Activated CD8-positive, alpha-beta memory T cell treated with anti-CD3 and anti-CD28 coated beads for 48 hours (primary cell): Measurements from ENCODE around the gene POLRMT.
"Not testable (repeated sequence)": the region's sequence is repeated elsewhere in the genome, so short reads cannot be mapped to it uniquely, and the experiment has no call there.

Source experiments
- DNase-seq, 3 experiments: peaks; one replicate each; pipeline ENCODE4 v3.0.0-alpha.2; 2020; ENCODE audit warnings: low read depth in 2 of 3, low spot score in 2 of 3

POLRMT gene

DNA sequence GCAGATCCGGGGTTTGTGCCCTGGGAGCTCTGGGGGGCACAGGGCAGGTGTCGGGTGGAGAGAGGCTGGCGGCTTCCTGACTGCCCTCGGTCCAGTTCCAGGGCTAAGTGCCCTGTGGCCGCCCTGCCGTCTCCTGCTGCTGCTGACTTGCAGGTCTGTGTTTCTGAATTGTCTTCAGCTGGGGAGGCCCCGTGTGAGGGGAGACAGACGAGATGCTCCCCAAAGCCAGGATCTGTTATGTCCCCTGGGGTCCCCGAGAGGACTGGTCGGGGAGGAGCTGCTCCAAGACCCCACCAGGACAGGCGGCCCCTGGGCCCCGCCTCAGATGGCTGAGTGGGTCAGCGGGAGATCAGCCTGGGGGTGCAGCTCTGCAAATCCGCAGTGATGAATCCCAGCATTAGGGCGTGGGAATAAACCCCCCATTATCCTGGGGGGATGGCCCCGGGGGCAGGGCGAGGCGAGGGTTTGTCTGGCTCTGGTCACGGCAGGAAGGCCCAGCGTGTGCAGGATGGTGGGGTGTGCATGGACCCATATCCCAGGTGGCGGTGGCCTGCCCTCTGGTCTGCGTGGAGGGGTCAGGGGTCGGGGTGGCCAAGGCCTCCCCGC is 39.0 kb downstream of the POLRMT start:
- no peak for DNase-seq

DNA sequence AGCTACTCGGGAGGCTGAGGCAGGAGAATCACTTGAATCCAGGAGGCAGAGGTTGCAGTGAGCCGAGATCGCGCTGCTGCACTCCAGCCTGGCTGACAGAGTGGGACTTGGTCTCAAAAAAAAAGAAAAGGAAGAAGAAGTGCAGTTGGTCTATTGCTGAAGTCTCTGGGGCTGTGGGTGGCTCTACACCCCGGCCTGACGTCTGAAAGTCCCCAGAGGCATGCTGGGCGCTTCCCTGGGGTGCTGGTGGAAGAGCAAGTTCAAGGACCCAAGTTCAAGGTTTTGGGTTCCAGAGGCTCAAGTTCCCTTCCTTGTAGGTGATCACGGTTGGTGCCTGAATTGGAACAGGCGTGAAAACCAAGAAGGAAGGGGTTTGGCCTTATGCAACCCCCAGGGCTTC is 39.8 kb downstream of the POLRMT start:
- DNase-seq: no peak

DNA sequence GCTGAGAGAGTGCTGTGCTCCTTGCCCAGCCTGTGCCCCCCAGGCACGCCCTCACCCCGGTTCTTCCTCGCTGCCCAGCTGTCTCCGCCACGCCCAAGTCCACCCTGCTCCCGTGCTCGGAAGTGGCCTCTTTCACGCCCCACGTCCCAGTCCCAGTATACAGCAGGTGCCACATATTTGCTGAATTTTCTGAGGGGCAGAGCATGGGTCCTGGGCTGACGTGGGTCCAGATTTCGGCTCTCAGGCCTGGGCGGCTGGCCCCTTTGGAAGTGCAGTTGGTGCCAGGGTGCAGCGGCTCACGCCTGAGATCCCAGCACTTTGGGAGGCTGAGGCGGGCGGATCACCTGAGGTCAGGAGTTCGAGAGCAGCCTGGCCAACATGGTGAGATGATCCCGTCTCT is 40.3 kb downstream of the POLRMT start:
- DNase-seq: no peak

DNA sequence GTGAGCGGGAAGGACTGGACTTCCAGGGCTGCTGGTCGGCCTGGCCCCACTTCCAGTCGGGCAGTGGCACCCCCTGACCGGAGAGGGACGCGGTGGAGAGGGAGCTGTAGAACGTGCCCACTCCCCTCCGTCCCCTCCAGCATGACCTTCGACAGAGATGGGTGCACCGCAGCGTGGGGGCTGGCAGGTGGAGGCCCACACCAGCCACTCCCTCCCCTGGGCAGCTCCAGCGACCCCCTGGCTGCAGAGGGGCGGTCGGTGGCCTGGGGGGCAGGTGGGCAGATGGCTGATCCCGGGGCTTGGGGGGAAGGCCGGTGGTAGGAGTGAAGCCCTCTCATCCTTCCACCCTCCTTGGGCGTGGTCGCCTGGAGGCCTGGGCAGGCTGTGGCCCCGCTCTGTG is 41.2 kb downstream of the POLRMT start:
- no peak for DNase-seq

DNA sequence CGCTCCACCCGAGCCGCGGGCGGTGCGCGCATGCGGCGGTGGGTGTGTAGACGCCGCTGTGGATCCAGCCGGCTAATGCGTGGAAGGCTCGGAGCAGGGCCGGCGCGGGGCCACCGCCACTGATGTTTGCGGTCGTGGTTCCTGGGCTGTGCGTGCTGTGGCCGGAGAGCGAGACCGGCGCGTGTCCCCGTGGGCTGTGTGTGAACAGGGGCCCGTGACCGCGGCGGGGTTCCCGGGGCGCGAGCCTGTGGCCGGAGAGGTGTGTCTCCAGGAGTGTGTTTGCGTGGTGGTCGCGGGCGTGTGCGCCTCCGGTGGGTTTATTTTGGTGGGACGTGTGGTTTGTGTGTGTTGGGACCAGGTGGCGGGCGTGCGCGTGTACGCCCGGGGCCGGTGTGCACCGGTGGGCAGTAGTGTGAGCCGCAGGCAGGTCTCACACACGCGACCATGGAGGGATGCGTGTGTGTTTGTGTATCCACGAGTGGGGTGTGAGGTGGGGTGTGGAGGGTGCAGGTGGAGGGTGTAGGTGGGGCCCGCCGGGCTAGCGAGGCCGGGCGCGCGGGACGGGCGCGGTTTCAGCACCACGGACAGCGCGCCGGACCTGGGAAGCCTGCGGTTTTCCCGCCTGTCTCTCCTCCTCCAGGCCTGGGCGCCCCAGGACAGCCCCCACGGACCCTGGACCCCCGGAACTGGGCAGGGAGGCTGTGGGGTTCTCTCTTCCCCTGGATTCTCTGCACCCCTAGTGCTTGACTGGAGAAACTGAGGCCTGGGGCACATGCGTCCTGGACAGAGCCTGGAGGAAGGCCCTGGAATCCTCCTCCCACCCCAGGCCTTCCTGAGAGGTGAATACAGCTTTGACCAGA is 42.0 kb downstream of the POLRMT start:
- DNase-seq: no peak

DNA sequence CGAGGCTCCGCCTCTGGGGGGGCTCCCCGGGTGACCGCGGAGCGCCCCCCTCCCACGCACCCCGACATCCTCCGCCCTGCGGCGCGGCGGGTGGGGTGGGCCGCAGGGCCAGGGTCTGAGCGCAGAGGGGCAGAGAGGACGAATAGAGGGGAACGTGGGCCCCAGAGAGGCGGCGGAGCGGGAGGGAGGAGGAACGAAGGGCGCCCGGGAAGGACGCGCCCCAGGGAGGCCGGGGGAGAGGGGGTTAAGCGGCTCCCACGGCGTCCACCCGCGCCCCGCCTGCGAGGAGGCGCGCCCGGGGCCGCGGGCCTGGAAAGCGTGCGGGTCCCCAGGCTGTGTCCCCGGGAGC is 42.6 kb downstream of the POLRMT start:
- no peak for DNase-seq

DNA sequence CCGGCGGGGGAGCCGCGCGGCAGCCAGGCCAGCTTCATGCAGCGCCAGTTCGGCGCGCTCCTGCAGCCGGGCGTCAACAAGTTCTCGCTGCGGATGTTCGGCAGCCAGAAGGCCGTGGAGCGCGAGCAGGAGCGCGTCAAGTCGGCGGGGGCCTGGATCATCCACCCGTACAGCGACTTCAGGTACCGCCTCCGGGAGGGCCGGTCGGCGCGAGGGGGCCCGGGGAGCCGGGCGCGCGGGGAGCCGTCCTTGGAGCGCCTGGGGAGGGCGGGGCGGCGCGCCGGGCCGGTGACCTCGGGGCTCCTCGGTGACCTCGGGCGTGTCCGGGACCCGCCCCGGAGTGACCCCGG is 43.0 kb downstream of the POLRMT start:
- DNase-seq: no peak

DNA sequence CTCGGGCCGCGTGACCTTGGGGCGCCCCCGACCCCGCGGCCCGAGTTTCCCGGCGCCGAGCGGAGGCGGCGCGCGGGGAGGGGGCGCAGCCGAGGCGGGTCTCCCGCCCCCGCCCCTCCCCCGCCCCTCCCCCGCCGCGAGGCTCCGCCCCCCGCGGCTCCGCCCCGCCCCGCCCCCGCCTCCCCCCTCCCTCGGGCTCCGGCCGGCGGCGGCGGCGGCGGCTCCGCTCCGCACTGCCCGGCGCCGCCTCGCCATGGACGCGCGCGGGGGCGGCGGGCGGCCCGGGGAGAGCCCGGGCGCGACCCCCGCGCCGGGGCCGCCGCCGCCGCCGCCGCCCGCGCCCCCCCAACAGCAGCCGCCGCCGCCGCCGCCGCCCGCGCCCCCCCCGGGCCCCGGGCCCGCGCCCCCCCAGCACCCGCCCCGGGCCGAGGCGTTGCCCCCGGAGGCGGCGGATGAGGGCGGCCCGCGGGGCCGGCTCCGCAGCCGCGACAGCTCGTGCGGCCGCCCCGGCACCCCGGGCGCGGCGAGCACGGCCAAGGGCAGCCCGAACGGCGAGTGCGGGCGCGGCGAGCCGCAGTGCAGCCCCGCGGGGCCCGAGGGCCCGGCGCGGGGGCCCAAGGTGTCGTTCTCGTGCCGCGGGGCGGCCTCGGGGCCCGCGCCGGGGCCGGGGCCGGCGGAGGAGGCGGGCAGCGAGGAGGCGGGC is 43.5 kb downstream of the POLRMT start, which contains the start of gene HCN2:
TSS of gene HCN2 (plus strand) at position 189 of the 703 bp plus-strand sequence. CDS start at position 254, 65 bp downstream.
- no peak for DNase-seq

DNA sequence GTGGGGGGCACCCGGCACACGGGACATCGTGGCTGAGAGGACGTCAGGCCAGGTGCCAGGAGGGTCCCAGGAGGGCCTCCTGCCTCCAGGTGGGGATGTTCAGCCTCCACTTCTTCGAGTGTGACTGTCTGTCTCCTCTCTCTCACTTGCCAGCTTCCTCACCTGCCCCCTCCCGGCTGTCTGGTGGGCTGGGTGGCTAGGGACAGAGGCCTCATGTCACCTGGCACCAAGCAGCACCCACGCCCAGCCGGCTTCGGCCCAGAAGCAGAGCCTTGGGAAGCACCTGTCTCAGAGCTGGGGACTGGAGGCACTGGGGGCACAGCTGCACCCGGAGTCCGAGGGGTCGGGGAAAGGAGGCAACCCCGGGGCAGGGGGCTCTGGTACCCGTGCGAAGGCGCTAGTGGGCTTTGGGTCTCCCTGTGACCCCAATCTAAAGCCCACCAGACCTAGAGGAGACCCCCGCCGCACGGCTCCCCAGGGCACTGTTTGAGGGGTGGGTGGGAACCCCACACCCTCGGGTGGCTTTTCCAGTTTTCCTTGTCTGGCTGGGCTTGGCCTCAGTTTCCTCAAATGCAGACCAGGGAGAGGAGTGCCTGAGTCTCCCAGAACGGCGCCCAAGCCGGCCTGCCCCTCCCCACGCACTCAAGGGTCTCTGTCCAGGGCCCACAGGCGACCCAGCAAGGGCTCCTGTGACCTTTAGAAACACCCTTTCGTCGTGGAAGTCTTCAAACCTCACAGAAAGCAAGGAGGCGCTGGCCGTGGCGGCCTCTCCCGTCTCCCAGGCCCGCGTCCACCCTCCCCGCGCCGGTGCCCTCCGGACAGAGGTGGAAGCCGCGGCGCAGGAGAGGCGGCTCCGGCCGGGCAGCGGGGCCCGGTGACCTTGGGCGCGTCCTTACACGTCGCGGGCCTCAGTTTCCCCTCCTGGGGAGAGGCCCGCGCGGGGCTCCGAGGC is 44.3 kb downstream of the POLRMT start:
- DNase-seq: no peak

DNA sequence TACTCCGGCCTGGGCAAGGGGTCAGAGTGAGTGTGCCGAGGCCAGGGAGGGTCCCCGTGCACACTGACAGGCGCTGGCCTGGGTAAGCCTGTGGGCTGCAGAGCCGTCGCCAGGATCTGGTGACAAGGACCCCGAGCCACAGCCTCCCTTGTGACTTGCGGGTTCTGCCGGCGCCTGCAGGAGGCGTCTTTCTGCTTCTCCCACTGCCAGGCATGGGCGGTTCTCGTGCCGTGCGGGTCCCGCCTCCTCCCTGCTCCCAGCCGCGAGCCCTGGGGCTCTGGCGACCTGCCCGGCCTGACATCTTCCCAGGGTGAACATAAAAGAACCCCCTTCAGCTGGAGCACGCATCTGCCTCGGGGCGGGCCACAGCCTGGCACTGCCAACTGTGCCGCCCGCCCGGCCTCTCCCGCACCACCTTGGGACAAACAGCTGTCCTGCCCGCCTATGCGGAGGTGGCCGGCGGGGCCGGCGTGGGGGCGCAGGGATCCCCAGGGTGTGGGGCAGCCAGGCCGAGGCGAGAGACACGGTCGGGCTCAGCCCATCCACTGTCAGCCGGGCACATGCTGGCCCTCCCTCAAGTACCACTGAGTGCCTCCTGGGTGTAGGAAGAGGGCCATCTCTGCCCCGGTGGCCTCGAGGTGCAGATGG is 45.1 kb downstream of the POLRMT start:
- no peak for DNase-seq

DNA sequence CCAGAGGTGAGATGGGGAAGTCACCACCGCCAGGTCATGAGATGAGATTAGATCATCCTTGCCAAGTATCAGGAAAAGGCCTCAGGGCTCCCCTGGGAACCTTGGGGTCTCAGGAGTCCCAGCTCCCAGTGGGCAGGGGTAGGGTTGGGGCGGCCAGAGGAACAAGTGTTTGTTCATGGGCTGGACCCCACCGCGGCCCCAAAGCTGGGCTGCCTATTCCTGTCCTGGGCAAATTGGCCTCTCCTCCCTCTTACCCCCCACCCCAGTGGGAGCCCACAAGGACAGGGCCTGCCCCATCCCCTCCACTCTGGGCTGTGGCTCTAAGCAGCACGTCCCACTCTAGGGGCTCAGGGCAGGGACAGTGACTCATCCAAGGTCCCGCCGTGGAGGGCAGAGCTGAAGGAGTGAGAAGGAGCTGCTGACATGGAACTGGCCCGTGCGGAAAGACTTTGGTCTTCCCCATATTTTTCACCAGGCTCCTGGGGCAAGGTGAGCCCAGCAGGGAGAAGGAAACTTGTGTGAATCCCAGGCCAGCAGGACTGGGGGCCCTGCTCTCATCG is 47.7 kb downstream of the POLRMT start:
- no peak for DNase-seq

DNA sequence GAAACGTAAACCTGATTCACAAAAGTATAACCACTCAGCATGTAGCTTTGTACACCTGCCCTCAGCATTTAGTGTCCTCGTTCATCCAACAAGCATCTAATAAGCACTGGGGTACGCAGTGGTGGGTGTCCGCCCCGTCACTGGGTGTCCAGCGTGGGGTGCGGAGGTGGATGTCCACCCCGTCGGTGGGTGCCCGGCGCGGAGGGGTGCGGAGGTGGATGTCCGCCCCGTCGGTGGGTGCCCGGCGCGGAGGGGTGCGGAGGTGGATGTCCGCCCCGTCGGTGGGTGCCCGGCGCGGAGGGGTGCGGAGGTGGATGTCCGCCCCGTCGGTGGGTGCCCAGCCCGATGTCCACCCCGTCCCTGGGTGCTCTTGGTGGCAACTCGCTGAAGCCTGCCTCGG is 48.2 kb downstream of the POLRMT start:
- DNase-seq: not testable (repeated sequence)

DNA sequence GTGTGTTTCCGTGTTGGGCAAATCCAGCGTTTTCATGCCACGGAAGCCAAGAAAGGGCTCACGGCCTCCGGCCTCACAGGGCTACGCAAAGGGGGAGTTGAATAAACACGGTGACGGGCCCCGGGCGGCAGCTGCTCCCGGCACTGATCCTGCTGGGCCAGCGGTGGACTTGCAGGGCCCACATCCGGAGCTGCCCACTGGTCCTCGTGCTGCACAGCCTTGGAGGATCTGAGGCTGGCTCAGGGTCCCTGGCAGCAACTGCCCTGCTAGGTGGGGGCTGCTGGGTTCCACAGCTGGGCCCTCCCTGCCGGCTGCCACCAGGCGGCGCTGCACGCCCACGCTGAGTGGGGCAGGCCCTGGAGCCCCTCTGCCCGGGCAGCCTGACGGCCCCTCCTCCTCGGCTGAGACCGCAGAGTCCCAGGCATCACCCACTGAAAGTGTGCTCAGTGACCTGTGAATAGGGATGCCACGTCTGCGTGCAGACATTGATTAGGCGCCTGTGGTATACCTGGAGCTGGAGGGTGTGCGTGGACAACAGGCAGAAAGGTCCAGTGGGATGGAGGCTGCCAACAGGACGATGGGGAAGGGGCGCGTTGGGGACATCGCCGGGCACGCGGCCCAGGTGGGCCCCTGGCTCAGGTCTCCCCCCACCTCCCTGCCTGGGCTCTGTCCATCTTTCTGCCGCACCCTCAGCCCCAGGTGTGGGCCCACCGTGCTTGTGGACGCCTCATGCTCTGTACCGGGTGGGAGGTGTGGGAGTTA is 48.9 kb downstream of the POLRMT start:
- peak in 1 of 3 experiments; percentile 42 for DNase-seq

DNA sequence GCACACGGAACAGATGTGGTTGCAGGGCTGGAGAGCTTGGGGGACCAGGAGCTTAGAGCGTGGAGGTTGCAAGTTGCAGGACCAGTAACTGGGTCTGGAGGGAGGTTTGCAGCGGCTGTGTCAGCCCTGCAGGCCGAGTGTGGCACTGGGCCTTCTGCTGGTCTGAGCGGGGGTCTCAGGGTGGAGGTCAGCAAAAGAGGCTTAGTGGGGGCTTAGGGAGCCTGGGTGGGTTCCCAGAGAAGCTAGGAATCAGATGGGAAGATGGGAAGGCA is 49.4 kb downstream of the POLRMT start:
- DNase-seq: no peak

DNA sequence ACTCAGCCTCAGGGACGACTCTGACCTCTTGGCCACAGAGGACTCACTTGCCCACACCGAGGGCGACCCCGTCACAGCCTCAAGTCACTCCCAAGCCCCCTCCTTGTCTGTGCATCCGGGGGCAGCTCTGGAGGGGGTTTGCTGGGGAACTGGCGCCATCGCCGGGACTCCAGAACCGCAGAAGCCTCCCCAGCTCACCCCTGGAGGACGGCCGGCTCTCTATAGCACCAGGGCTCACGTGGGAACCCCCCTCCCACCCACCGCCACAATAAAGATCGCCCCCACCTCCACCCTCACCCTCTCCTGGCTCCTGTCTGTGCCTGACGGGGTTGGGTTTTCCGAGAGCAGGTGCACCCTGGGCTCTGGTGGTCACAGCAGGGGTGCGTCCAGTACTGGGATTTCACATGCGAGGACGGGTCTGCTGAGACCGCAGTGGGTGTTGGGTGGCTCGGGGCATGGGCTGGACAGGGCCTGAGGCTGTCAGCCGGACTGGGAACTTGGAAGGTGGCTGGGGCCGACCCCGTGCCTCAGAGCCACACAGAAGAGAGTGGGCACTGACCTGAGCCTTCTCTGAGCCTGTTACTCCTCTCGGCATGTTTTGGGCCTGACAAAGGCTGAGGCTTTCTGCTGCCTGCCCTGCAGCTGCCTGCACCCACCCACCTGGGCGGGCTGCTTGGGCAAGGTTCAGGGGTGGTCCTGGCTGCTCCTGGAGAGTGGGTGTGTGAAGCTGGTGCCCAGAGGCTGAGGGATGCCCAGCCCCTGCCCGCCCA is 50.0 kb downstream of the POLRMT start:
- DNase-seq: no peak

DNA sequence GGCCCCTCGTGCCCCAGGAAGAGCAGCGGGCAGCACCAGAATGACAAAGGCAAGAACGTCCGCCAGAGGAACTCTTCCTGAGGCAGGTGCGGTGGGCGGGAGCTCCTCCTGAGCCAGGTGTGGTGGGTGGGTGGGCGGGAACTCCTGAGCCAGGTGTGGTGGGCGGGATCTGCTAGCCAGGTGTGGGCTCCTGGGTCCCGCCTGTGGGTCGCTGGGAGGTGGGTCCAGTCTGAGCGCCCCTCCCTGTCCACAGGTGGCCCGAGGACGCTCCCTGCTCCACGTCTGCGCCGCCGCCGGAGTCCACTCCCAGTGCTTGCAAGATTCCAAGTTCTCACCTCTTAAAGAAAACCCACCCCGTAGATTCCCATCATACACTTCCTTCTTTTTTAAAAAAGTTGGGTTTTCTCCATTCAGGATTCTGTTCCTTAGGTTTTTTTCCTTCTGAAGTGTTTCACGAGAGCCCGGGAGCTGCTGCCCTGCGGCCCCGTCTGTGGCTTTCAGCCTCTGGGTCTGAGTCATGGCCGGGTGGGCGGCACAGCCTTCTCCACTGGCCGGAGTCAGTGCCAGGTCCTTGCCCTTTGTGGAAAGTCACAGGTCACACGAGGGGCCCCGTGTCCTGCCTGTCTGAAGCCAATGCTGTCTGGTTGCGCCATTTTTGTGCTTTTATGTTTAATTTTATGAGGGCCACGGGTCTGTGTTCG is 50.7 kb downstream of the POLRMT start:
- no peak for DNase-seq

DNA sequence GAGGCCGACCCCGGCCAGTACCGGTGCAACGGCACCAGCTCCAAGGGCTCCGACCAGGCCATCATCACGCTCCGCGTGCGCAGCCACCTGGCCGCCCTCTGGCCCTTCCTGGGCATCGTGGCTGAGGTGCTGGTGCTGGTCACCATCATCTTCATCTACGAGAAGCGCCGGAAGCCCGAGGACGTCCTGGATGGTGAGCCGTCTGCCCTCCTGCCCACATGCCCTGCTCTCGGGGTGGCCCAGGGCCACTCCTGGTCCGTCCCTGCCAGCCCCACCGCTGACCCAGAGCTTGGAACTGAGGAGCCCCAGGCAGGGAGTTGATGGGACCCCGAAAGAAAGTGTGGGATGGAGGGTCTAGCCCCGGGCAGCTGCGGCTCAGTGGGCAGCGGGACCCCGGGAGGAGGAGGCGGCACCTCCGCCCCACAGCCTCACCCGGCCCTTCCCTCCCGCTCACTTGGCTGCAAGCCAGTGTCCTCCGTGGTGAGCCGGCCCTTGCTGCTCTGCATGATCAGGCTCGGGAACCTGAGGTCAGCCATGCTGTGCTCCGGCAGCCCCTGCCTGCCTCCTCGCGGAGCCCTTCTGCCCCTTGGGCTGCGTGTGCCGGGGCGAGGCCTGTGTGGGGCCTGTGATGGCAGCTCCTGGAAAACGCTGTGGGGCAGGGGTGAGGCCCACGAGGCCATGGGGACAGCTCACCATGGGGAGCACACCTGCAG is 51.8 kb downstream of the POLRMT start:
- DNase-seq: no peak
